ENCODE data around the gene FAM13A. TPM values are rescaled to one million over a fixed set of nuclear protein-coding genes. Genes with fewer than 3 reads are reported as not detected.
A peak's percentile ranks its signal among the peaks of the same experiment; 100 is the strongest.

The FAM13A gene
- polyA plus RNA-seq, 1 of the 3 experiments (the other 2 are of a cell fraction) = 0.67 TPM

GRCh38 chr4:88818631-88819470 is 238.1 kb downstream of the FAM13A start:
- WGBS (ENCODE audit: low lambda C conversion rate) = 47% methylated on average over 5 of the region's 5 CpGs
- Histone ChIP-seq H3K9me2 (no peaks in the 10 kb centered on the region), H3K9ac (no peak overlapping the region), H3K79me2 (ENCODE audit: insufficient read depth) (no peaks in the 10 kb centered on the region), H4K20me1 (ENCODE audit: insufficient read depth) (no peaks in the 10 kb centered on the region), H3K4me1 (ENCODE audit: control insufficient read depth in 1 of 2, insufficient read depth in 2 of 2, low read depth in 1 of 2, low read length in 1 of 2) (peaks cover 0 to 9% of the 10 kb centered on the region in 2 experiments; a peak in 2 of 4 replicates), H3K4me3 (ENCODE audit: low read depth in 2 of 2, low read length in 1 of 2) (no peak overlapping the region), H3K27ac (ENCODE audit: low read depth in 2 of 2, low read length in 1 of 2) (peak overlapping the region in 1 of 2 experiments; percentile 47; a peak in 2 of 4 replicates), H2AFZ (ENCODE audit: low read depth) (no peak overlapping the region), H3K36me3 (replicated peaks in 1 of 2; ENCODE audit: control insufficient read depth in 1 of 2, insufficient read depth in 2 of 2, low read length in 1 of 2) (no peaks in the 10 kb centered on the region), H3F3A (replicated peaks; ENCODE audit: insufficient read depth) (peaks cover 4% of the 10 kb centered on the region), H3K4me2 (no peak overlapping the region), H3K27me3 (ENCODE audit: insufficient read depth) (no peaks in the 10 kb centered on the region), H3K9me3 (no peaks in the 10 kb centered on the region)
- POLR2A ChIA-PET = no interaction called here
- DNase-seq = peak; percentile 13
- TF ChIP-seq TAF1 (IDR thresholded peaks at IDR 0.05; ENCODE audit: borderline replicate concordance, low read depth, low read length) = no peak
- 0 out of 2 replicates have a peak, but pooled peaks have one; percentile 5 for TF ChIP-seq NRF1 (IDR thresholded peaks at IDR 0.05; ENCODE audit: low read depth, low read length)
- TF ChIP-seq ZBTB33 (IDR thresholded peaks at IDR 0.05; ENCODE audit: borderline replicate concordance, low read depth) = no peak
- TF ChIP-seq CTCF (IDR thresholded peaks at IDR 0.05) = peak; percentile 59
- peak; percentile 92 for TF ChIP-seq RAD21 (IDR thresholded peaks at IDR 0.05; ENCODE audit: low read length)
- TF ChIP-seq PBX3 (IDR thresholded peaks at IDR 0.05) = no peak
- TF ChIP-seq RXRA (IDR thresholded peaks at IDR 0.05; ENCODE audit: borderline replicate concordance, low read depth) = no peak
- peak; percentile 85 for TF ChIP-seq SMC3 (IDR thresholded peaks at IDR 0.05; ENCODE audit: low read depth, low read length)
- no peak for TF ChIP-seq GATA2 (CRISPR knock-in tag; IDR thresholded peaks at IDR 0.05)
- CTCF ChIA-PET = interaction anchor here (0.6 to 6.4 kb wide), 46 partner anchors 9 to 295 kb away, joined by 3 to 184 read pairs (median 4); partner anchors contain the start of gene PYURF

- H3K4me2 ChIP-seq = no peak overlapping the region
- H3K4me1 ChIP-seq (ENCODE audit: control insufficient read depth in 1 of 2, insufficient read depth in 2 of 2, low read depth in 1 of 2, low read length in 1 of 2) = peaks cover 0 to 9% of the 10 kb centered on the region in 2 experiments; a peak in 2 of 4 replicates
- ChIA-PET CTCF (interaction anchor here (0.8 to 6.4 kb wide), 12 partner anchors 8 to 205 kb away, joined by 3 to 184 read pairs (median 4); no protein-coding TSS in a partner anchor), POLR2A (no interaction called here)
- DNase-seq = no peak
- H3K36me3 ChIP-seq (replicated peaks in 1 of 2; ENCODE audit: control insufficient read depth in 1 of 2, insufficient read depth in 2 of 2, low read length in 1 of 2) = no peaks in the 10 kb centered on the region
- H3K4me3 ChIP-seq (ENCODE audit: low read depth in 2 of 2, low read length in 1 of 2) = no peak overlapping the region
- no peaks in the 10 kb centered on the region for H3K27me3 ChIP-seq (ENCODE audit: insufficient read depth)
- H3K9ac ChIP-seq = no peak overlapping the region
- 95% methylated on average over 2 of the region's 2 CpGs for WGBS (ENCODE audit: low lambda C conversion rate)
- no peaks in the 10 kb centered on the region for H4K20me1 ChIP-seq (ENCODE audit: insufficient read depth)
- no peak overlapping the region for H2AFZ ChIP-seq (ENCODE audit: low read depth)
- no peaks in the 10 kb centered on the region for H3K9me2 ChIP-seq
- no peaks in the 10 kb centered on the region for H3K9me3 ChIP-seq
- H3K27ac ChIP-seq (ENCODE audit: low read depth in 2 of 2, low read length in 1 of 2) = no peak overlapping the region
- no peaks in the 10 kb centered on the region for H3F3A ChIP-seq (replicated peaks; ENCODE audit: insufficient read depth)
- no peaks in the 10 kb centered on the region for H3K79me2 ChIP-seq (ENCODE audit: insufficient read depth)
- TF ChIP-seq EP300 (IDR thresholded peaks at IDR 0.05; ENCODE audit: borderline replicate concordance in 1 of 2, low read depth in 1 of 2, low read length in 1 of 2) = no peak
- TF ChIP-seq YY1 (IDR thresholded peaks at IDR 0.05; ENCODE audit: low read depth) = no peak
- no peak for TF ChIP-seq TAF1 (IDR thresholded peaks at IDR 0.05; ENCODE audit: borderline replicate concordance, low read depth, low read length)
- no peak for TF ChIP-seq CHD2 (IDR thresholded peaks at IDR 0.05; ENCODE audit: low read length, partially characterized antibody)
- TF ChIP-seq CTCF (IDR thresholded peaks at IDR 0.05) = no peak
- TF ChIP-seq SIN3A (IDR thresholded peaks at IDR 0.05; ENCODE audit: borderline replicate concordance, low read depth, low read length) = no peak
- no peak for TF ChIP-seq MXI1 (IDR thresholded peaks at IDR 0.05; ENCODE audit: low read depth, low read length)
- no peak for TF ChIP-seq GABPA (IDR thresholded peaks at IDR 0.05; ENCODE audit: low read depth)
Observed at GRCh38 chr4:88817740-88818139, 239.2 kb downstream of the FAM13A start.
